ENCODE results near the gene MTARC2. TPM values are rescaled to one million over a fixed set of nuclear protein-coding genes. Genes with fewer than 3 reads are reported as not detected.

Gene MTARC2
- polyA plus RNA-seq, 1 donor from 2014 or later, result not detected

- no peaks in the 10 kb centered on the region for H3K79me2 ChIP-seq (replicated peaks; ENCODE audit: insufficient read depth, low read length)
- H3K36me3 ChIP-seq (ENCODE audit: insufficient read depth, low read length), result no peaks in the 10 kb centered on the region
- no peak for TF ChIP-seq MXI1 (conservative IDR thresholded peaks at IDR 0.05; ENCODE audit: poor library complexity, severe bottlenecking)
- no peak for TF ChIP-seq POLR2AphosphoS5 (IDR thresholded peaks at IDR 0.05)
- no peak for TF ChIP-seq EP300 (conservative IDR thresholded peaks at IDR 0.05; ENCODE audit: poor library complexity, severe bottlenecking)
- no peak for TF ChIP-seq REST (IDR thresholded peaks at IDR 0.05; ENCODE audit: borderline replicate concordance)
- TF ChIP-seq EZH2 (IDR thresholded peaks at IDR 0.05; ENCODE audit: borderline replicate concordance, insufficient read depth, low read length, poor library complexity, severe bottlenecking), result no peak
- no peak for TF ChIP-seq CTCF (IDR thresholded peaks at IDR 0.05; ENCODE audit: poor library complexity, severe bottlenecking)
- TF ChIP-seq TAF1 (IDR thresholded peaks at IDR 0.05; ENCODE audit: low read depth), result no peak
- no peak for TF ChIP-seq SMC3 (conservative IDR thresholded peaks at IDR 0.05; ENCODE audit: poor library complexity)
- no peak for TF ChIP-seq RAD21 (conservative IDR thresholded peaks at IDR 0.05)
- H3K27me3 ChIP-seq (ENCODE audit: insufficient read depth, low read depth, low read length), result no peaks in the 10 kb centered on the region
- no peak overlapping the region for H2AFZ ChIP-seq (ENCODE audit: low read depth, low read length)
- no peaks in the 10 kb centered on the region for H3K9me2 ChIP-seq (ENCODE audit: insufficient read depth, low read length)
- H3K9ac ChIP-seq (ENCODE audit: low read length), result no peak overlapping the region
- H3K4me3 ChIP-seq (ENCODE audit: low read length), result no peak overlapping the region
- no peak overlapping the region for H3K27ac ChIP-seq (ENCODE audit: low read length)
- no peaks in the 10 kb centered on the region for H3F3A ChIP-seq (ENCODE audit: insufficient read depth, low read length, poor library complexity, severe bottlenecking)
- no peaks in the 10 kb centered on the region for H3K9me3 ChIP-seq (ENCODE audit: low read length)
- no peaks in the 10 kb centered on the region for H4K20me1 ChIP-seq (ENCODE audit: insufficient read depth)
- no peak overlapping the region for H3K4me2 ChIP-seq (ENCODE audit: low read length)
Observed at GRCh38 chr1:220708244-220708643, 39.9 kb upstream of the MTARC2 start.

GRCh38 chr1:220708936-220709801 lies 39.0 kb upstream of the MTARC2 start:
- H3K4me2 ChIP-seq (ENCODE audit: low read length), result no peak overlapping the region
- H3K9me2 ChIP-seq (ENCODE audit: insufficient read depth, low read length), result no peaks in the 10 kb centered on the region
- no peak overlapping the region for H3K27ac ChIP-seq (ENCODE audit: low read length)
- no peaks in the 10 kb centered on the region for H3K9me3 ChIP-seq (ENCODE audit: low read length)
- H3K79me2 ChIP-seq (replicated peaks; ENCODE audit: insufficient read depth, low read length), result no peaks in the 10 kb centered on the region
- no peak overlapping the region for H3K9ac ChIP-seq (ENCODE audit: low read length)
- H3K4me3 ChIP-seq (ENCODE audit: low read length), result no peak overlapping the region
- H3K27me3 ChIP-seq (ENCODE audit: insufficient read depth, low read depth, low read length), result no peaks in the 10 kb centered on the region
- no peak for TF ChIP-seq RAD21 (conservative IDR thresholded peaks at IDR 0.05)
- no peak for TF ChIP-seq EZH2 (IDR thresholded peaks at IDR 0.05; ENCODE audit: borderline replicate concordance, insufficient read depth, low read length, poor library complexity, severe bottlenecking)
- no peak for TF ChIP-seq CTCF (IDR thresholded peaks at IDR 0.05; ENCODE audit: poor library complexity, severe bottlenecking)
- no peak for TF ChIP-seq REST (IDR thresholded peaks at IDR 0.05; ENCODE audit: borderline replicate concordance)
- TF ChIP-seq MXI1 (conservative IDR thresholded peaks at IDR 0.05; ENCODE audit: poor library complexity, severe bottlenecking), result no peak
- no peak for TF ChIP-seq EP300 (conservative IDR thresholded peaks at IDR 0.05; ENCODE audit: poor library complexity, severe bottlenecking)
- TF ChIP-seq POLR2AphosphoS5 (IDR thresholded peaks at IDR 0.05), result no peak
- no peak for TF ChIP-seq TAF1 (IDR thresholded peaks at IDR 0.05; ENCODE audit: low read depth)
- TF ChIP-seq SMC3 (conservative IDR thresholded peaks at IDR 0.05; ENCODE audit: poor library complexity), result no peak
- H3K36me3 ChIP-seq (ENCODE audit: insufficient read depth, low read length), result no peaks in the 10 kb centered on the region
- no peaks in the 10 kb centered on the region for H3F3A ChIP-seq (ENCODE audit: insufficient read depth, low read length, poor library complexity, severe bottlenecking)
- no peaks in the 10 kb centered on the region for H4K20me1 ChIP-seq (ENCODE audit: insufficient read depth)
- no peak overlapping the region for H2AFZ ChIP-seq (ENCODE audit: low read depth, low read length)
